ENCODE results near the gene KCNQ1OT1. TPM values are rescaled to one million over a fixed set of nuclear protein-coding genes. Genes with fewer than 3 reads are reported as not detected.

Gene KCNQ1OT1
- total and polyA plus RNA-seq, 9 of the 15 experiments (the other 6 are each of a cell fraction or from before 2014, with no cell fraction given): 0.04 to 2.3 (median 0.74) TPM

DNA sequence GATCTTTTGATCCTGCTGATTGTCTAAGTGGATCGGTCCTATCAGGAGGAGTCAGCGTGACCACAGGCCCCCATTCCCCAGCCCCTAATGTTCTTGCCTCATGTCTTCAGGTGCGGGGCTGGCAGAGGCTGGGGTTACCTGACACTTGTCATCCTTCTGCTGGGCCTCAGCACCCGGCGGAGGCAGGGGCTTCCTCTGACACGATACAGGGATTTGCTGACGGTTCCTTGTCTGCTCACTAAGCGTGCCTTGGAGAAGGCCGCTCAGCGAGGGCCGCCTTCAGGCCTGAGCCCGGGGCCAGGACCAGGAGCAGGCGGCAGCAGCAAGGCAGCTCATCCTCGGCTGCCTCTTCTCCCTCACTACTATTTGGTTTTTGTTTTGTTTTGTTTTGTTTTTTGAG lies 45.7 kb upstream of the KCNQ1OT1 start (continued):
- TF ChIP-seq, protein P1, sequence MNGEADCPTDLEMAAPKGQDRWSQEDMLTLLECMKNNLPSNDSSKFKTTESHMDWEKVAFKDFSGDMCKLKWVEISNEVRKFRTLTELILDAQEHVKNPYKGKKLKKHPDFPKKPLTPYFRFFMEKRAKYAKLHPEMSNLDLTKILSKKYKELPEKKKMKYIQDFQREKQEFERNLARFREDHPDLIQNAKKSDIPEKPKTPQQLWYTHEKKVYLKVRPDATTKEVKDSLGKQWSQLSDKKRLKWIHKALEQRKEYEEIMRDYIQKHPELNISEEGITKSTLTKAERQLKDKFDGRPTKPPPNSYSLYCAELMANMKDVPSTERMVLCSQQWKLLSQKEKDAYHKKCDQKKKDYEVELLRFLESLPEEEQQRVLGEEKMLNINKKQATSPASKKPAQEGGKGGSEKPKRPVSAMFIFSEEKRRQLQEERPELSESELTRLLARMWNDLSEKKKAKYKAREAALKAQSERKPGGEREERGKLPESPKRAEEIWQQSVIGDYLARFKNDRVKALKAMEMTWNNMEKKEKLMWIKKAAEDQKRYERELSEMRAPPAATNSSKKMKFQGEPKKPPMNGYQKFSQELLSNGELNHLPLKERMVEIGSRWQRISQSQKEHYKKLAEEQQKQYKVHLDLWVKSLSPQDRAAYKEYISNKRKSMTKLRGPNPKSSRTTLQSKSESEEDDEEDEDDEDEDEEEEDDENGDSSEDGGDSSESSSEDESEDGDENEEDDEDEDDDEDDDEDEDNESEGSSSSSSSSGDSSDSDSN (IDR thresholded peaks at IDR 0.05; ENCODE audit: borderline replicate concordance in 1 of 2, low read depth in 2 of 2, low read length in 2 of 2): no peak
- TF ChIP-seq GATA2 (CRISPR knock-in tag; IDR thresholded peaks at IDR 0.05): no peak
- TF ChIP-seq SNAPC5 (CRISPR knock-in tag; IDR thresholded peaks at IDR 0.05): no peak

DNA sequence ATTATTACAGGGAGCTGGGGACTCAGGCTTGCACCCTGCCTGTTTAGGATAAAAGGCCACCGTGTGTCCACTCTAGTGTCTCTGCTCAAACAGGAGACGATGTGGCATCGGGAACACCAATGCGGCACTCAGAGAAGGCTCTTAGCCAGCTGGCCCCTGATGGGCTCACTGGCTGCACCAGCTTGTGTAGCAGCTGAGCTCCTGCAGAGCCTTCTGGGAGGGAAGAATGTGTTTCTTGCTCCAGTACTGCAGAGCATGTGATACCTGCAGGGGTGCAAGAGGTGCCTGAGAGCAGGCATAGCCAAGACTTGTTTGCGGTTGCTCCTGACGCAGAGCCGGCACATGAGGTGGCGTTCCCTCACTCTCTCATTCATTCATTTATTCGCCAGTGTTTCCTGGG lies 44.4 kb upstream of the KCNQ1OT1 start:
- 82% methylated on average over 8 of the region's 9 CpGs for WGBS (ENCODE audit: insufficient coverage, low coverage, missing lambda C conversion rate)

More for the DNA sequence above, 44.4 kb upstream of the KCNQ1OT1 start:
- H2AFZ ChIP-seq (ENCODE audit: low read depth, low read length): no peak overlapping the region
- no peak for DNase-seq (ENCODE audit: extremely low read depth in 1 of 4, low spot score in 3 of 4)
- peaks cover 43 to 69% of the 10 kb centered on the region in 2 experiments for H3K4me1 ChIP-seq (replicated peaks in 1 of 2; ENCODE audit: control insufficient read depth in 2 of 2, insufficient read depth in 2 of 2, low read length in 2 of 2)
- no peaks in the 10 kb centered on the region for H3K79me2 ChIP-seq (ENCODE audit: control insufficient read depth, insufficient read depth, low read length)
- intact Hi-C loops (cut with micrococcal nuclease) (no loop called here), in situ Hi-C loops (cut with MboI) (no loop called here)
- POLR2A ChIA-PET: interaction anchor here (0.8 to 1.0 kb wide), 2 partner anchors 53 to 172 kb away, joined by 3 read pairs; no protein-coding TSS in a partner anchor
- no peaks in the 10 kb centered on the region for H3K36me3 ChIP-seq (ENCODE audit: control insufficient read depth, insufficient read depth, low read length)
- ATAC-seq: no peak
- no peaks in the 10 kb centered on the region for H3K9me3 ChIP-seq (replicated peaks; ENCODE audit: control insufficient read depth, insufficient read depth, low read depth, low read length)
- H3K4me2 ChIP-seq (ENCODE audit: insufficient read depth, low read length): no peak overlapping the region
- 0 out of 4 replicates have a peak overlapping the region, but pooled peaks of 1 of the 2 experiments have one; percentile 8 for H3K9ac ChIP-seq (ENCODE audit: insufficient read depth in 1 of 2, low read depth in 2 of 2, low read length in 2 of 2)
- no peak overlapping the region for H3K4me3 ChIP-seq
- H4K20me1 ChIP-seq (replicated peaks; ENCODE audit: control insufficient read depth, insufficient read depth, low read length): no peaks in the 10 kb centered on the region
- no peak for FAIRE-seq
- BruUV-seq (replicated peaks): no TSS peak
- no peak for TF ChIP-seq ZNF644 (tag; IDR thresholded peaks at IDR 0.05; ENCODE audit: low read depth)
- no peaks in the 10 kb centered on the region for H3K9me1 ChIP-seq (ENCODE audit: control insufficient read depth, insufficient read depth, low read length)
- H3K27ac ChIP-seq (ENCODE audit: extremely low read depth, low read depth, low read length): no peak overlapping the region
- no peaks in the 10 kb centered on the region for H3K27me3 ChIP-seq (ENCODE audit: control insufficient read depth in 2 of 2, insufficient read depth in 2 of 2, low read length in 2 of 2)
- CTCF ChIA-PET (ENCODE audit: low intra/inter-chr PET ratio): interaction anchor here (0.6 kb wide), 1 partner anchor 1051 kb away, joined by 3 read pairs; no protein-coding TSS in a partner anchor
